Stimulated activated CD8-positive, alpha-beta memory T cell treated with anti-CD3 and anti-CD28 coated beads, Interleukin-12 subunit alpha, Interleukin-12 subunit beta, amount 100 ng/mL, for 4 hours (primary cell): ENCODE results near the gene NCAPD3.
"Not testable (repeated sequence)": the region's sequence is repeated elsewhere in the genome, so short reads cannot be mapped to it uniquely, and the experiment has no call there.

Experiments used
- DNase-seq: peaks from one replicate; pipeline ENCODE4 v3.0.0-alpha.2; 2020; ENCODE audit warnings: low read depth

Gene NCAPD3, protein sequence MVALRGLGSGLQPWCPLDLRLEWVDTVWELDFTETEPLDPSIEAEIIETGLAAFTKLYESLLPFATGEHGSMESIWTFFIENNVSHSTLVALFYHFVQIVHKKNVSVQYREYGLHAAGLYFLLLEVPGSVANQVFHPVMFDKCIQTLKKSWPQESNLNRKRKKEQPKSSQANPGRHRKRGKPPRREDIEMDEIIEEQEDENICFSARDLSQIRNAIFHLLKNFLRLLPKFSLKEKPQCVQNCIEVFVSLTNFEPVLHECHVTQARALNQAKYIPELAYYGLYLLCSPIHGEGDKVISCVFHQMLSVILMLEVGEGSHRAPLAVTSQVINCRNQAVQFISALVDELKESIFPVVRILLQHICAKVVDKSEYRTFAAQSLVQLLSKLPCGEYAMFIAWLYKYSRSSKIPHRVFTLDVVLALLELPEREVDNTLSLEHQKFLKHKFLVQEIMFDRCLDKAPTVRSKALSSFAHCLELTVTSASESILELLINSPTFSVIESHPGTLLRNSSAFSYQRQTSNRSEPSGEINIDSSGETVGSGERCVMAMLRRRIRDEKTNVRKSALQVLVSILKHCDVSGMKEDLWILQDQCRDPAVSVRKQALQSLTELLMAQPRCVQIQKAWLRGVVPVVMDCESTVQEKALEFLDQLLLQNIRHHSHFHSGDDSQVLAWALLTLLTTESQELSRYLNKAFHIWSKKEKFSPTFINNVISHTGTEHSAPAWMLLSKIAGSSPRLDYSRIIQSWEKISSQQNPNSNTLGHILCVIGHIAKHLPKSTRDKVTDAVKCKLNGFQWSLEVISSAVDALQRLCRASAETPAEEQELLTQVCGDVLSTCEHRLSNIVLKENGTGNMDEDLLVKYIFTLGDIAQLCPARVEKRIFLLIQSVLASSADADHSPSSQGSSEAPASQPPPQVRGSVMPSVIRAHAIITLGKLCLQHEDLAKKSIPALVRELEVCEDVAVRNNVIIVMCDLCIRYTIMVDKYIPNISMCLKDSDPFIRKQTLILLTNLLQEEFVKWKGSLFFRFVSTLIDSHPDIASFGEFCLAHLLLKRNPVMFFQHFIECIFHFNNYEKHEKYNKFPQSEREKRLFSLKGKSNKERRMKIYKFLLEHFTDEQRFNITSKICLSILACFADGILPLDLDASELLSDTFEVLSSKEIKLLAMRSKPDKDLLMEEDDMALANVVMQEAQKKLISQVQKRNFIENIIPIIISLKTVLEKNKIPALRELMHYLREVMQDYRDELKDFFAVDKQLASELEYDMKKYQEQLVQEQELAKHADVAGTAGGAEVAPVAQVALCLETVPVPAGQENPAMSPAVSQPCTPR (N-terminal part only)

DNA sequence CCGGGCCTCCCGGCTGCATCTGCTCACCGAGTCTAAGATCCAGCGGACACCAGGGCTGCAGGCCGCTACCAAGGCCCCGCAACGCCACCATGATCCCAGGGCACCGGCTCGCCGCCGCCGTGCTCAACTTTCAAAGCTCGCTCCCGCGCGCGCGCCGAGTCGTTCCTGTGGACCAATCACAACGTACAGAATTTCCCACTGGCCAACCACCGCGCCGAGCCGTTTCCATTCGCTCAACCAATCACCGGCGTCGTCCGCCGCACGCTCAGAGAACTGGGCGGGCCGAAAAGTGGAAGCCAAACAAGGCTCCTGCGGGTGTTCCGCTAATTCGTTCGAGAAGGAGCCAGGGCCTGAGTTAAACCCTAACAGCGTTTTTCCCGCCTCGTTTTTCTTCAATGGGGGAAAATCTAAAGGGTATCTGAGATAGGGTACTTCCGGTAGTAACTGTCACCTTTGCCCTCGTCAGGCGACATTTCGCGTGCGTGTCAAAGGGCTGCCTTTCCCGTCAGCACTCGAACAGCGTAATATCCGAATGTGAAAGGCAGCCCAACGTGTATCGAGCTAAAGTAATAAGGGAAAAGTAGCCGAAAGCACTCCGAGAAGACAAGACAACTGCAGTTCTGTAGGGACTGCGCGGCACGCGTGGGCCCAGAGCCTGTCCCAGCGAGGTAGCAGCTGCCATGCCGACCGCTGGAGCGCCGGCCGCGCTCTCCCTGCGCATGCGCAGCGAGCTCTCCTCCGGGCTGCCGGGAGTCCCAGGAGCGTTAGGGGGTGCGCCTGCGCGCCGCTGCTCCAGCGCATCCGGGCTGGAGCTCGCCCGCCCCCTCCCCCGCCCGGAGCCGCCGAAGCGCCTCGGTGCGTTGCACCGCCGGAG is at the start of gene NCAPD3, which contains the start of gene VPS26B:
TSS of gene NCAPD3 (minus strand) at position 132 of the 874 bp plus-strand sequence. CDS start at position 91, 41 bp downstream.
TSS of gene VPS26B (plus strand) at position 836 of the 874 bp plus-strand sequence. CDS start 452 bp downstream, outside the sequence.
- DNase-seq, result peak; percentile 90

- DNase-seq, result no peak
Measured at GRCh38 chr11:134273317-134273712, 49.5 kb upstream of the NCAPD3 start.

DNA sequence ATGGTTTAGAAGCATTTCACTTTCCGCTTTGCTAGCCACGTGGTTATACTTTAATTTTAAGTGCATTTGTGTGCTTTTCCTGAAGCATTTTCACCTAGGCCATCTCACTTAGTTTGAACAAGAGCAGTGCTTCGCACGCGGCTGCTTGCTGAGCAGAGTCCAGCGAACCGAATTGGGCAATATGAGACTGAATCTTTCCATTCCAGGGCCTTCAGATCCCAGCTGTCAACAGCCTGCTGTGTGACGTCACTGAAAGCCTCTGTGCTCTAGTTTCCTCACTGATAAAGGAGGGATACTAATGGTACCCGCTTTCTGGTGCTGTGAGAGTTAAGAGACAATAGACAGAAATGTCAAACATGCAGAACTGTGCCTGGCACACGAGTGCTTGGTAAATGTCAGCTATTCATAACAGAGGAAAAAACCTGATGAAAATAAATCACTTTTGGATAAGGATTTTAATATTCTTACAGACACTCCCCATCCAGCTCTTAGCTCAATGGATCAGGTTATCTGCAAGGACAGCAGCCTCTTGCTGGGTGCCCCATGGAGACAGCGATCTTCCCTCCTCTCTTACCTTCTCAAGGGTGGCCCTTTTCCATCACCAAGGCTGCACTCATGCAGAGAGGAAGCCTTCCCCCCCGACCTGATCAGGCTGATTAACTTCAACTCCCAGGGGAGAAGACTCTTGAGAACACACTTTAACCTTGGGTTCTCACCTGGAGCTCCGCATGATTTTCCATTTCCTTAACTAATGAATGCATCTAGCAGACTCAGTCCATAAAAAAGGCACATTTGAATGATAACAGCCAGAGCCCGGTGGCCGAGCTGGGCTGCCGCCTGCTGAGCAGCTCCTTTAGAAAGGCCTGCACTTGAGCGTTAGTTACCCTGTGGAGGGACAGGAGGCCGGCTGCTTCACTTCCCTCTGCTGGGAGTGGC is 48.9 kb upstream of the NCAPD3 start:
- DNase-seq, result no peak

DNA sequence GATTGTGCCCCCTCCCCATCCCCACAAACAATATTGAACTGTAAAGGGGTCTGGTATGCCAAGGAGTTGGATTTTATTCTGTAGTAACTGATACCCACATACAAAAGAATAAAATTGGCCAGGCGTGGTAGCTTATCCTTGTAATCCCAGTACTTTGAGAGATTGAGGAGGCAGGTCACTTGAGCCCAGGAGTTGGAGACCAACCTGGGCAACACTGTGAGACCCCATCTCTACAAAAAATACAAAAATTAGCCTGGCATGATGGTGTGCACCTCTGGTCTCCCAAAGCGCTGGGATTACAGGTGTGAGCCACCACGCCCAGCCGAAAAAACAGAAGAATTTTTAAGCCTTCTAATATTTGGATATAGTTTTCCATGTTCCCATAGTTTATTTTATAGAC is 48.2 kb upstream of the NCAPD3 start:
- no peak for DNase-seq

DNA sequence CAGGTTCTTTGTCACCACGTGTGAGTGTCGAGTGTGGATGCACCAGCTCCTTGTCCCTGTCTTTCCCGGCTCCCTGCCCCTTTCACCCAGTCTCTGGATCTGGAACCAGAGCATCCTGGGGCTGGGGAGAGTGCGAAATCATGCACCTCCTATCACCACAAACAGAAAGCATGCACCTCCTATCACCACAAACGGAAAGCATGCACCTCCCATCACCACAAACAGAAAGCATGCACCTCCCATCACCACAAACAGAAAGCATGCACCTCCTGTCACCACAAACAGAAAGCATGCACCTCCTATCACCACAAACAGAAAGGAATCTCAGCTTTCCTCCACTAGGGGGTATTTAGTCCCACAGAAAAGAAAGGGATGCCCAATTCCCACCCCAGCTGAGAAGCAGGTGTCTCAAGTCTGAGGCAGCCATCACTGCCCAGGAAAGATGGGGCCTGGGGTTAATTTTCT is 46.5 kb upstream of the NCAPD3 start:
- no peak for DNase-seq

GRCh38 chr11:134267966-134268365 is 44.2 kb upstream of the NCAPD3 start:
- no peak for DNase-seq

- DNase-seq, result no peak
Measured at GRCh38 chr11:134267461-134267860, 43.7 kb upstream of the NCAPD3 start.

DNA sequence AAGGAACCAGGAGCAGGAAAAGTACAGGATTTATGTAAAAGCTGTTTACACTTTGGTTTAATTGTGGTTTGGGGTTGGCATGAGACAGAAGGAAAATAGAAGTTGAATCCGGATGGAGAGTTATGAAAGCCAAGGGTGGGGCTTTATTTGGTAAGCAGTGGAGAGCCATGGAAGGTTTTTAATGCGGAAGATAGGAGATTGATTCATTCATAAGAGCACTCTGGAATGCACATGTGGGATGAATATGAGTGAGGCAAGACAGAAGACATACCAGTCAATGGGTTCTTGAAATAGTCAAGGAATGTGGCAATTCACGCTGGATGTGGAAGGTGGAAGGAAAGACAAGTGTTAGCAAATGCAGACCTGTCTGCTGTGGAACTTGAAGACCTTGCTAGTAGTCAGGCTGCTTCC is 43.1 kb upstream of the NCAPD3 start:
- DNase-seq, result no peak

GRCh38 chr11:134266440-134266839 is 42.7 kb upstream of the NCAPD3 start:
- no peak for DNase-seq

DNA sequence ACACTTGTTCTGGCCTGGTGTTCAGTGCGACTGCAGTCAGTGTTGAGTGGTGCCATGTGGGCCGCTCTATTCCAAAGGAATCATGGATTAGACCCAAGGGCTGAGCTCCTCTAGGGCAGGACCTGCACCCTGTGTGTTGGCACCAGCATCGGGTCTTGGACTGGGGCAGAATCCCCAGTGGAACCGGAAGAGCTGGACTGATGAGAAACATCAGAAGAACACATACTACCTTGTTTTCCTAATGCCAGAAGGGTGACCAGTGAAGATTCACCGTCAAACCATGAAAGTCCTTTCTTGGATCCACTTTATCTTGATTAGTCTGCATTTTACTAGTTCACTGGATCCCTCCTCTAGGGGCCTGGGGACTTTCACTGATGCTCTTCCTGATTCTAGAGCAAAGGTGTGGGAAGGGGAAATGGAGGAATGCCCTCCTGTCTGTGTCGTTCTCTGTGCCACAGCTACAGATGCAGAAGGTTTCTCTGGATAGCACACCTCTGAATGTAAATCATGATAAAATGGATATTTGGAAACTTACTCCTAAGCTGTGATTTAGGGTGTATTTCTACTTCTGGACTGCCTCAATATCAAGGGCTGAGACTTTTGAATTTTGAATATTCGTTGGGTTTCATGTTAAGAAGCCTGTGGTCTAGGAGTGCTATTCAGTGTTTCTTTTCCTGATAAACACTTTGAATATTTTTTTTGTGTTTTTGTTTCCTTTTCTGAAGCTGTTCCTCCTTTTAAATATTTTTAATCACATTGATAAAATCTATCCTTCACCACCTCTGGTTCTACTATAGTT is 41.4 kb upstream of the NCAPD3 start:
- no peak for DNase-seq

- no peak for DNase-seq
Measured at GRCh38 chr11:134261626-134262488, 38.1 kb upstream of the NCAPD3 start.

- DNase-seq, result no peak
Measured at GRCh38 chr11:134260983-134261382, 37.2 kb upstream of the NCAPD3 start.

DNA sequence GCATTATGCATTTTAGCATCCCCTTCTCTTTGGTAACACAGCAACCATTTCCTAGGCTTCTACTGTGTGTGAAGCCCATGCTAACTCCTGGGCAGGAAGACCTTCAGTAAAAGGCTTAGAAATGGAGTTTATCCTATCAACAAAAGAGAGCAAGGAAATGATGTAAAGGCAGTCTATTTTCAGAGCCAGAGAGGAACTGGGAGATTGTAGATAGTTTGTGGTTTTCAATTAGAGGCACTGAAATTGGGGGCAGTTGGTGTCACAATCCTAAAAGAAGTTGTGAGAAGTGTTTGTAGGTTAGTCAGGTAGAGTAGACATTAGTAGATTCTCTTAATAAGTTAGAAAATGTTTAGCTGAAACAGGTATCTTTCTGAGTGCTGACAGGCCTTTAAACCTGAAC is 36.7 kb upstream of the NCAPD3 start:
- no peak for DNase-seq

DNA sequence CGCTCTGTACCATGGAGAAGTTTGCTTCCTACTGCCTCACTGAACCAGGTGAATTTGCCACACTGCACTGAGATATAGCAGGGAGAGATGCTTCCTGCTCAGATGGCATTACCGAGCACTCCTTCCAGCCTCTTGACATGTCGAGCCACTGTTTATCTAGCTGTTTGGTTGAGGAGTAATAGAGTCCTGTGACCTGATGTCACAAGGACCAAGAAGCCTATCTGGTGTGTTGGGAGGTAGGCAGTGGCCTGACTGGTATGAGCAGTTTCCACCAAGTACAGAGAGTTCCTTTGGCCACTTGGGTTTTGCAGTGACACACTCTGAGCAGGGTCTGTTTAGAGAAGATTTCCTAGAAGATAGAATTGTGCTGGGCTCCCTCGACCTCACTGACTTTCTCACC is 34.8 kb upstream of the NCAPD3 start:
- DNase-seq, result no peak

DNA sequence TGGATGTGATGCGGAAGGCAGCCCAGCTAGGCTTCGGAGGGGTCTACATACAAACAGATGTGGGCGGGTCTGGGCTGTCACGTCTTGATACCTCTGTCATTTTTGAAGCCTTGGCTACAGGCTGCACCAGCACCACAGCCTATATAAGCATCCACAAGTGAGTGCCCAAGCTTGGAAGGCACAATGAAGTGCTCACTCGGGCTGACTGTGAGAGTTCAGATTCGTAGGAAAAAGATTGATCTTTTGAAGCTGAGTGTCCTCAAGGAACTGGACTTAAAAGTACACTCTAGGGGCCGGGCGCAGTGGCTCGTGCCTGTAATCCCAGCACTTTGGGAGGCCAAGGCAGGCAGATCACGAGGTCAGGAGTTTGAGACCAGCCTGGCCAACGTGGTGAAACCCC is 33.3 kb upstream of the NCAPD3 start:
- no peak for DNase-seq

DNA sequence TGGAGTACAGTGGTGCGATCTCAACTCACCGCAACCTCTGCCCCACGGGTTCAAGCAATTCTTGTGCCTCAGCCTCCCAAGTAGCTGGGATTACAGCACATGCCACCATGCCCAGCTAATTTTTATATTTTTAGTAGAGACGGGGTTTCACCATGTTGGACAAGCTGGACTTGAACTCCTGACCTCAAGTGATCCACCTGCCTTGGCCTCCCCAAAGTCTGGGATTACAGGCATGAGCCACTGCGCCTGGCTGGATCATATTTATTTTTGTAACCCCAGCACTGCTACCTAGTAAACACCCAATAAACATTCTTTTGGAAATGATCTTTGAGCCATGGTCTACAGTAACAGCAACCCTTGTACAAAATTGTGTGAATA is 31.4 kb upstream of the NCAPD3 start:
- DNase-seq, result not testable (repeated sequence)

DNA sequence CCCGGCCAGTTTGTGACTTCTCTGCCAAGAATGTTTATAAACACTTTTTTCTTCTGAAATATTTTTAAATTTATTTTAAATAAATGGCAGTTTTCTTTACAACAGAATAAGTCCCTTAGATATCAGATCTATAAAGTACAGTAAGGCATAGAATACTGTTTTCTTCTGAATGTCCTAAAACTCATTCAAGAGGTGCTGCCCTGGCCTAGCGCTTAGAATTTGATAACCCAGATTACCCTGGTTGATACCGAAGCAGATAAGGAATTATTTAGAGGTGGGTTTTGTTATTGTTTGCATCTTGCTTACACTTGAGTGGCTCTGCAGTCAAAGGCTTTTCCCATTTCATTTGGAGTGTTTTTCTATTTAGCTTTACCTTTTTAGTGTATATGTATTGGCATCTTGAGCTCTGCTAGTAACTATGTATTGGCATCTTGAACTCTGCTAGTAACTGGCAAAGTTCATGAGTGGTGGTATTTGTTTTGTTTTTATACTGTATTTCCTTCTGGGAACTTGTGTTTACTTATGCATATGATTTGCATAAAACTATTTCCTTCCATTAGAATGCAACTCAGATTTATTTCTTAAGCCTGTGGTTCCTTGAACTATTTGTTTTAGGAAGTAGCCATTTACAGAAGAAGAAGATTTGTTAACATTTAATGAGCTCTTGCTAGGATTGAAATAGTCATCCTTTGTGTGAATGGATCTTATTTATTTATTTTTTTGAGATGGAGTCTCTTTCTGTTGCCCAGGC is 30.8 kb upstream of the NCAPD3 start:
- no peak for DNase-seq
